Breast epithelium (tissue), 4 donors: ENCODE data around the gene STARD13. TPM values are rescaled to one million over a fixed set of nuclear protein-coding genes. Genes with fewer than 3 reads are reported as not detected.

Experiments used
- DNase-seq, 2 donors: peaks; one replicate each; pipeline ENCODE4 v3.0.0-alpha.2; 2019; ENCODE audit warnings: low spot score in 2 of 2
- H3K27ac ChIP-seq, 2 donors: fragments of 200-600 bp; sonication (generic) in 1 of 2; one replicate each; pipeline ENCODE4 v1.5.1; 2016 to 2019; ENCODE audit warnings: mild to moderate bottlenecking in 1 of 2
- H3K27me3 ChIP-seq, 2 donors: fragments of 200-600 bp; sonication (generic) in 1 of 2; one replicate each; pipeline versions ENCODE4 v1.5.1 to v1.6.0; 2017 to 2019; ENCODE audit warnings: control low read depth in 1 of 2, mild to moderate bottlenecking in 1 of 2
- H3K36me3 ChIP-seq: fragments of 200-600 bp; one replicate; pipeline ENCODE4 v1.5.1; 2019
- H3K4me1 ChIP-seq, 2 donors: fragments of 200-600 bp; sonication (generic); one replicate each; pipeline ENCODE4 v1.5.1; 2016 to 2019; ENCODE audit warnings: control low read depth in 1 of 2
- H3K4me3 ChIP-seq, 3 donors: fragments of 200-600 bp; sonication (generic); 1 replicate in 2 of 3; 2 replicates in 1 of 3; pipeline ENCODE4 v1.5.1; 2016 to 2019; ENCODE audit warnings: mild to moderate bottlenecking in 3 of 3, moderate library complexity in 2 of 3
- H3K9me3 ChIP-seq, 2 donors: fragments of 200-600 bp; sonication (generic) in 1 of 2; one replicate each; pipeline ENCODE4 v1.5.1; 2016 to 2019; ENCODE audit warnings: control low read depth in 1 of 2
- POLR2A ChIP-seq: fragments of 450-650 bp; IDR thresholded peaks from one replicate; pipeline ENCODE4 v1.6.1; 2016; ENCODE audit warnings: antibody characterized with exemption, mild to moderate bottlenecking, moderate library complexity
- POLR2AphosphoS5 ChIP-seq, 3 donors: sonication (generic); formaldehyde crosslinking; IDR thresholded peaks; one replicate each; pipeline ENCODE4 v1.6.1; 2017; ENCODE audit warnings: antibody characterized with exemption in 3 of 3
- intact Hi-C: fragments of 100-400 bp; cut with DNase I; formaldehyde crosslinking; loops from one replicate; pipeline ENCODE4 v1.15.1; 2023; ENCODE audit warnings: low total_unique reads
- total RNA-seq, 3 donors: library from RNA; depleted of rRNA; stranded (reverse); fragments of >200 nt; gene quantifications; one replicate each; pipeline ENCODE4 v1.1.0, GENCODE V29; 2016
- TF ChIP-seq, protein P1 (sequence below), 3 donors: fragments of 450-650 bp; IDR thresholded peaks; one replicate each; pipeline ENCODE4 v1.5.1; 2016 to 2017; ENCODE audit warnings: antibody characterized with exemption in 3 of 3, mild to moderate bottlenecking in 3 of 3, moderate library complexity in 3 of 3

The STARD13 gene
- total RNA-seq, 3 donors from 2014 or later = 42.4 to 62.3 (median 58.7) TPM

DNA sequence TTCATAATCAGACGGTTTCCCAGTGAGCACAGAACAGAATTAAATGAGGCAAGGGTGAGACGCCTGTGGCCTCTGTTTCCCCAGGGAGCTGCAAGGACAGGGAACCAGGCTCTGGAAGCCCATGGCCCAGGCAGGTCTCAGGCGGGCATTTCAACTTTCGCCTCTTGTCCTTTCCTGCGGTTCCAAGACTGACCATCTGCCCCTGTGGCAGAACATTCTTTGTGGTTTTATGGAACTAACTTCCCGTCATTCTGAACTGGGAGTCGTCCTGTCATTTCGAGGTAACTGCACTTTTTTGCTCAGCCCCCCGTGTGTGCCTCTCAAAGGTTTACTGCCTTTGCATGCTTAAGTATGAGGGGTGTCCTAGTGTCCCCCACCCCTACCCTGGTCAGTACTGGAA lies 198.5 kb downstream of the STARD13 start:
- intact Hi-C loops = no loop called here
- Histone ChIP-seq H3K36me3 (no peaks in the 10 kb centered on the region), H3K9me3 (no peaks in the 10 kb centered on the region), H3K27me3 (no peaks in the 10 kb centered on the region), H3K4me1 (no peaks in the 10 kb centered on the region), H3K4me3 (no peak overlapping the region), H3K27ac (no peak overlapping the region)
- TF ChIP-seq POLR2AphosphoS5 (IDR thresholded peaks at IDR 0.05) (no peak), POLR2A (no peak)
- TF ChIP-seq, protein P1, sequence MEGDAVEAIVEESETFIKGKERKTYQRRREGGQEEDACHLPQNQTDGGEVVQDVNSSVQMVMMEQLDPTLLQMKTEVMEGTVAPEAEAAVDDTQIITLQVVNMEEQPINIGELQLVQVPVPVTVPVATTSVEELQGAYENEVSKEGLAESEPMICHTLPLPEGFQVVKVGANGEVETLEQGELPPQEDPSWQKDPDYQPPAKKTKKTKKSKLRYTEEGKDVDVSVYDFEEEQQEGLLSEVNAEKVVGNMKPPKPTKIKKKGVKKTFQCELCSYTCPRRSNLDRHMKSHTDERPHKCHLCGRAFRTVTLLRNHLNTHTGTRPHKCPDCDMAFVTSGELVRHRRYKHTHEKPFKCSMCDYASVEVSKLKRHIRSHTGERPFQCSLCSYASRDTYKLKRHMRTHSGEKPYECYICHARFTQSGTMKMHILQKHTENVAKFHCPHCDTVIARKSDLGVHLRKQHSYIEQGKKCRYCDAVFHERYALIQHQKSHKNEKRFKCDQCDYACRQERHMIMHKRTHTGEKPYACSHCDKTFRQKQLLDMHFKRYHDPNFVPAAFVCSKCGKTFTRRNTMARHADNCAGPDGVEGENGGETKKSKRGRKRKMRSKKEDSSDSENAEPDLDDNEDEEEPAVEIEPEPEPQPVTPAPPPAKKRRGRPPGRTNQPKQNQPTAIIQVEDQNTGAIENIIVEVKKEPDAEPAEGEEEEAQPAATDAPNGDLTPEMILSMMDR (IDR thresholded peaks at IDR 0.05) = no peak
- DNase-seq = no peak

DNA sequence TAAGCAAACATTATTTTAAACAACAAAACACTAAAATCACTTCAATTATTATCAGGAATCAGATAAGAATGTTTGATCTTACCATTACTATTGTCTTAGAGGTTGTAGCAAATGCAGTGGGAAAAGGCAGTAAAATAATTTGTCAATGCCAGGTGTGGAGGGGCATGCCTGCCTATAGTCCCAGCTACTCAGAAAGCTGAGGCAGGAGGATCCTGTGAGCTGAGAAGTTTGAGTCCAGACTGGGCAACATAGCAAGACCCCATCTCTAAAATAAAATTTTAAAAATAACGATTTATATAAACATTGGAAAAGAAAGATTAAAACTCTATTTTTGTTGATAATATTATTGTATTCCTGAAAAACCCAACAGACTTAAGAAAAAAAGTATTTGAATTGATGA lies 202.5 kb downstream of the STARD13 start:
- no peak for DNase-seq
- no peaks in the 10 kb centered on the region for H3K4me1 ChIP-seq
- H3K36me3 ChIP-seq = no peaks in the 10 kb centered on the region
- no peaks in the 10 kb centered on the region for H3K9me3 ChIP-seq
- no peak overlapping the region for H3K4me3 ChIP-seq
- TF ChIP-seq, protein P1 (IDR thresholded peaks at IDR 0.05) = no peak
- no peak for TF ChIP-seq POLR2A
- no peak for TF ChIP-seq POLR2AphosphoS5 (IDR thresholded peaks at IDR 0.05)
- no peak overlapping the region for H3K27ac ChIP-seq
- no peaks in the 10 kb centered on the region for H3K27me3 ChIP-seq
- intact Hi-C loops = no loop called here

DNA sequence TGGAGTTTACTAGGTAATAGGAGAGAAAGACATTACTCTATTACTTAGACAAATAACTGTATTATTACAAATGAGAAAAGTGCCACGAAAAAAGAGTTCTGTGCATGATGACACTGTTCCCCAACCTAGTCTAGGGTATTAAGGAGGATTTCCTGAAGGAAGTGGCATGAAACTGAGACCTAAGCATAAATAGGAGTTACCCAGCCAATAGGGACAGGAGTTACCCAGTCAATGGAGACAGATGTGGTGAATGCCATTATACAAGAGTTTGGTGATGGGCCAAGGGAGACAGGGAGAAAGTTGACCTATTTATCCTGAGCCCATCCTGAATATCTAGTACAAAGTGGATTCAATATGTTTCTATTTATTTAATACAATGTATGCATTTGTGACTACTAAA lies 203.9 kb downstream of the STARD13 start:
- Histone ChIP-seq H3K27ac (no peak overlapping the region), H3K4me1 (no peaks in the 10 kb centered on the region), H3K27me3 (no peaks in the 10 kb centered on the region), H3K9me3 (no peaks in the 10 kb centered on the region), H3K36me3 (no peaks in the 10 kb centered on the region), H3K4me3 (no peak overlapping the region)
- no peak for DNase-seq
- intact Hi-C loops = no loop called here
- TF ChIP-seq, protein P1 (IDR thresholded peaks at IDR 0.05) = no peak
- TF ChIP-seq POLR2A = no peak
- no peak for TF ChIP-seq POLR2AphosphoS5 (IDR thresholded peaks at IDR 0.05)

DNA sequence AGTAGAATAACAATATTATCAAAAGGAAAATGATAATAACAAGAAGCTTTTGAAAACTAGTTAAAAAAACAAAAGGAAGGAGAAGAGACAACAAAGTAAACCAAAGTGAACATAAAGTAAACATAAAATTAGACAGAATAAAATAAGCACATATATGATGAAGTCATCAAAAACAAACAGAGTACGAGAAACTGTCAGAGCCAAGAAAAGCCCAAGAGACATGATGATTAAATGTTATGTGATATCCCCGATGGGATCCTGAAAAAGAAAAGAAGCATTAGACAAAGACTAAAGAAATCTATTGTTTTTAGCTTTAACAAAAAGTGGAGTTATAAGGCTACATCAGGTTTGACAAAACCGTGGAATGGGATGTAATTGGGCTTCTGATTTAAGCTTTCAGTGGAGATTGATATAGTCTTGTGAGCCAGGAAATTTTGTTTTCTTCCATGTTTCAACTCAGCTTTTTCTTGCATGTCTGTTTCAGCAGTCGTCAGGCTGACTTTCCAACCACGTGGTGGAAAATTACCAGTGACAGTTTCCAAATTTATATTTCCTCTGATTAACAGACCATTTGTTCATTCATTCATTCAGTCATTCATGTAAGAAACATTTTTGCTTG lies 204.5 kb downstream of the STARD13 start:
- Histone ChIP-seq H3K4me3 (no peak overlapping the region), H3K4me1 (no peaks in the 10 kb centered on the region), H3K36me3 (no peaks in the 10 kb centered on the region), H3K27me3 (no peaks in the 10 kb centered on the region), H3K9me3 (no peaks in the 10 kb centered on the region), H3K27ac (no peak overlapping the region)
- no peak for DNase-seq
- intact Hi-C loops = no loop called here
- TF ChIP-seq POLR2AphosphoS5 (IDR thresholded peaks at IDR 0.05) (no peak), POLR2A (no peak)
- TF ChIP-seq, protein P1 (IDR thresholded peaks at IDR 0.05) = no peak

DNA sequence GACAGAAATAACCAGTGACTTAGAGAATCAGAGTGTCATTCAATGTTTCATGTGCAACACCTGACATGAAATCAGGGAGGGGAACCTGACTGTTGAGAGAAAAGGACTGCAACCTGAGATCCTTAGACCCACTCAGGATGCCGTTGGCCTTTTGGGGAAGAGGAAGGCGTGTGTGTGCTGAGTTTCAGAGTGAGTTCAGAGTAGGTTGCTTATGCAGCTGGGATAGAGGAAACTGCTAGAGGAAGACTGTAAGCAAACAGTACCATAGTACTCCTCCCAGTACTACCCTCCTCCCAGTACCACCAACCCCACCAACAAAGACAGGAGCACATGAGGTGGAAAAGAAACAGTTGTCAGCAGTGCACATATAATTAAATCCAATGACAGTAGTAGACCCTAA lies 205.6 kb downstream of the STARD13 start:
- H3K4me3 ChIP-seq = no peak overlapping the region
- no peak for TF ChIP-seq POLR2AphosphoS5 (IDR thresholded peaks at IDR 0.05)
- TF ChIP-seq, protein P1 (IDR thresholded peaks at IDR 0.05) = no peak
- TF ChIP-seq POLR2A = no peak
- no peaks in the 10 kb centered on the region for H3K9me3 ChIP-seq
- H3K4me1 ChIP-seq = no peaks in the 10 kb centered on the region
- intact Hi-C loops = no loop called here
- no peak overlapping the region for H3K27ac ChIP-seq
- H3K36me3 ChIP-seq = no peaks in the 10 kb centered on the region
- no peak for DNase-seq
- H3K27me3 ChIP-seq = no peaks in the 10 kb centered on the region
